ENCODE measurements around the gene SUMF1.
"Not testable (repeated sequence)": the region's sequence is repeated elsewhere in the genome, so short reads cannot be mapped to it uniquely, and the experiment has no call there.

Gene SUMF1

GRCh38 chr3:4340411-4341335, 126.4 kb downstream of the SUMF1 start:
- no peak for DNase-seq (ENCODE audit: insufficient read length)
- TF ChIP-seq POLR2AphosphoS5 (IDR thresholded peaks at IDR 0.05; ENCODE audit: low read depth, low read length) (no peak), TAF1 (IDR thresholded peaks at IDR 0.05; ENCODE audit: borderline replicate concordance, low read depth, low read length) (no peak), POLR2A (IDR thresholded peaks at IDR 0.05; ENCODE audit: low read depth, low read length) (no peak)
- no peak for FAIRE-seq

GRCh38 chr3:4340077-4340410, 127.0 kb downstream of the SUMF1 start:
- DNase-seq (ENCODE audit: insufficient read length) (no peak), FAIRE-seq (no peak)
- TF ChIP-seq POLR2AphosphoS5 (IDR thresholded peaks at IDR 0.05; ENCODE audit: low read depth, low read length) = no peak
- no peak for TF ChIP-seq POLR2A (IDR thresholded peaks at IDR 0.05; ENCODE audit: low read depth, low read length)
- TF ChIP-seq TAF1 (IDR thresholded peaks at IDR 0.05; ENCODE audit: borderline replicate concordance, low read depth, low read length) = no peak

- FAIRE-seq = no peak
- no peak for DNase-seq (ENCODE audit: insufficient read length)
- no peak for TF ChIP-seq POLR2A (IDR thresholded peaks at IDR 0.05; ENCODE audit: low read depth, low read length)
- no peak for TF ChIP-seq TAF1 (IDR thresholded peaks at IDR 0.05; ENCODE audit: borderline replicate concordance, low read depth, low read length)
- TF ChIP-seq POLR2AphosphoS5 (IDR thresholded peaks at IDR 0.05; ENCODE audit: low read depth, low read length) = no peak
Measured at GRCh38 chr3:4338751-4339150, 128.3 kb downstream of the SUMF1 start.

- FAIRE-seq (no peak), DNase-seq (ENCODE audit: insufficient read length) (no peak)
- TF ChIP-seq POLR2A (IDR thresholded peaks at IDR 0.05; ENCODE audit: low read depth, low read length) (no peak), TAF1 (IDR thresholded peaks at IDR 0.05; ENCODE audit: borderline replicate concordance, low read depth, low read length) (no peak), POLR2AphosphoS5 (IDR thresholded peaks at IDR 0.05; ENCODE audit: low read depth, low read length) (no peak)
Measured at GRCh38 chr3:4336850-4337546, 130.1 kb downstream of the SUMF1 start.

- TF ChIP-seq TAF1 (IDR thresholded peaks at IDR 0.05; ENCODE audit: borderline replicate concordance, low read depth, low read length) = no peak
- TF ChIP-seq POLR2AphosphoS5 (IDR thresholded peaks at IDR 0.05; ENCODE audit: low read depth, low read length) = no peak
- no peak for TF ChIP-seq POLR2A (IDR thresholded peaks at IDR 0.05; ENCODE audit: low read depth, low read length)
- DNase-seq (ENCODE audit: insufficient read length) (no peak), FAIRE-seq (no peak)
Measured at GRCh38 chr3:4335840-4336562, 131.1 kb downstream of the SUMF1 start.

- DNase-seq (ENCODE audit: insufficient read length) (no peak), FAIRE-seq (no peak)
- TF ChIP-seq POLR2A (IDR thresholded peaks at IDR 0.05; ENCODE audit: low read depth, low read length) = no peak
- no peak for TF ChIP-seq POLR2AphosphoS5 (IDR thresholded peaks at IDR 0.05; ENCODE audit: low read depth, low read length)
- TF ChIP-seq TAF1 (IDR thresholded peaks at IDR 0.05; ENCODE audit: borderline replicate concordance, low read depth, low read length) = no peak
Measured at GRCh38 chr3:4334548-4334947, 132.5 kb downstream of the SUMF1 start.

GRCh38 chr3:4332991-4333390, 134.1 kb downstream of the SUMF1 start:
- FAIRE-seq (no peak), DNase-seq (ENCODE audit: insufficient read length) (no peak)
- TF ChIP-seq POLR2A (IDR thresholded peaks at IDR 0.05; ENCODE audit: low read depth, low read length) = no peak
- no peak for TF ChIP-seq POLR2AphosphoS5 (IDR thresholded peaks at IDR 0.05; ENCODE audit: low read depth, low read length)
- TF ChIP-seq TAF1 (IDR thresholded peaks at IDR 0.05; ENCODE audit: borderline replicate concordance, low read depth, low read length) = no peak

GRCh38 chr3:4332574-4332973, 134.5 kb downstream of the SUMF1 start:
- TF ChIP-seq TAF1 (IDR thresholded peaks at IDR 0.05; ENCODE audit: borderline replicate concordance, low read depth, low read length) (no peak), POLR2AphosphoS5 (IDR thresholded peaks at IDR 0.05; ENCODE audit: low read depth, low read length) (no peak), POLR2A (IDR thresholded peaks at IDR 0.05; ENCODE audit: low read depth, low read length) (no peak)
- DNase-seq (ENCODE audit: insufficient read length) (no peak), FAIRE-seq (no peak)

GRCh38 chr3:4332111-4332510, 135.0 kb downstream of the SUMF1 start:
- no peak for TF ChIP-seq POLR2A (IDR thresholded peaks at IDR 0.05; ENCODE audit: low read depth, low read length)
- no peak for TF ChIP-seq TAF1 (IDR thresholded peaks at IDR 0.05; ENCODE audit: borderline replicate concordance, low read depth, low read length)
- no peak for TF ChIP-seq POLR2AphosphoS5 (IDR thresholded peaks at IDR 0.05; ENCODE audit: low read depth, low read length)
- FAIRE-seq (no peak), DNase-seq (ENCODE audit: insufficient read length) (no peak)

- FAIRE-seq; DNase-seq (ENCODE audit: insufficient read length): not testable (repeated sequence)
Measured at GRCh38 chr3:4329806-4330205, 137.3 kb downstream of the SUMF1 start.

- DNase-seq (ENCODE audit: insufficient read length) (no peak), FAIRE-seq (no peak)
- TF ChIP-seq TAF1 (IDR thresholded peaks at IDR 0.05; ENCODE audit: borderline replicate concordance, low read depth, low read length) (no peak), POLR2AphosphoS5 (IDR thresholded peaks at IDR 0.05; ENCODE audit: low read depth, low read length) (no peak), POLR2A (IDR thresholded peaks at IDR 0.05; ENCODE audit: low read depth, low read length) (no peak)
Measured at GRCh38 chr3:4326868-4327267, 140.2 kb downstream of the SUMF1 start.
